Upper lobe of left lung (tissue), 6 donors: Measurements from ENCODE around the gene SLC18A2. TPM values are rescaled to one million over a fixed set of nuclear protein-coding genes. Genes with fewer than 3 reads are reported as not detected.

Source experiments
- ATAC-seq, 2 donors: fragments of 200-7000 bp; cut with Tn5 transposase; one replicate each; pipeline ENCODE4 v1.9.1; 2022; ENCODE audit warnings: mild to moderate bottlenecking in 2 of 2, moderate library complexity in 2 of 2; ENCODE audit not compliant: low FRiP score in 2 of 2
- DNase-seq, 2 donors: peaks; one replicate each; pipeline ENCODE4 v3.0.0-alpha.2; 2019 to 2020
- H3K27ac ChIP-seq, 4 donors: fragments of 200-600 bp; sonication (generic); one replicate each; pipeline ENCODE4 v1.5.1; 2016 to 2019
- H3K27me3 ChIP-seq, 4 donors: fragments of 200-600 bp; sonication (generic); one replicate each; pipeline ENCODE4 v1.5.1; 2017 to 2019
- H3K36me3 ChIP-seq, 4 donors: fragments of 200-600 bp; sonication (generic); one replicate each; pipeline ENCODE4 v1.5.1; 2016 to 2019
- H3K4me1 ChIP-seq, 4 donors: fragments of 200-600 bp; sonication (generic); one replicate each; pipeline ENCODE4 v1.5.1; 2018 to 2019
- H3K4me3 ChIP-seq, 4 donors: fragments of 200-600 bp; sonication (generic); one replicate each; pipeline ENCODE4 v1.5.1; 2017 to 2019; ENCODE audit warnings: mild to moderate bottlenecking in 2 of 4, moderate library complexity in 1 of 4
- H3K9me3 ChIP-seq, 4 donors: fragments of 200-600 bp; sonication (generic); one replicate each; pipeline ENCODE4 v1.5.1; 2018 to 2019
- EP300 ChIP-seq, 4 donors: sonication (generic); formaldehyde crosslinking; IDR thresholded peaks; one replicate each; pipeline ENCODE4 v1.5.1; 2017; ENCODE audit warnings: antibody characterized with exemption in 4 of 4, control low read depth in 2 of 4
- POLR2A ChIP-seq, 4 donors: fragments of 450-650 bp; IDR thresholded peaks; one replicate each; pipeline ENCODE4 v1.5.1; 2016 to 2017; ENCODE audit warnings: antibody characterized with exemption in 4 of 4, mild to moderate bottlenecking in 2 of 4
- POLR2AphosphoS5 ChIP-seq, 2 donors: sonication (generic); formaldehyde crosslinking; IDR thresholded peaks; one replicate each; pipeline ENCODE4 v1.5.1; 2017; ENCODE audit warnings: antibody characterized with exemption in 2 of 2
- WGBS, 2 donors: methylation state at CpG; one replicate each; pipeline ENCODE4 v1.1.5; 2017 to 2018; 5-methylcytosine and 5-hydroxymethylcytosine counted together
- total RNA-seq, 6 donors: library from RNA; depleted of rRNA in 4 of 6; stranded (reverse); fragments of >200 nt in 4 of 6; gene quantifications; one replicate each; pipeline versions ENCODE4 v1.1.0 to v1.2.1, GENCODE V29; 2016 to 2021
- TF ChIP-seq, protein P1 (sequence below), 6 experiments: fragments of 450-650 bp in 4 of 6; fragments of 200-600 bp in 2 of 6; sonication (generic) in 2 of 6; IDR thresholded peaks; one replicate each; pipeline ENCODE4 v1.5.1; 2016 to 2019; ENCODE audit warnings: antibody characterized with exemption in 6 of 6
- donor health status: DM: no; HTN: no; CAD: no; lungs with moderate emphysema.
- donor health status: DM: no; HTN: yes; CAD: no; lungs with severe emphysema.

SLC18A2 gene
- total RNA-seq, 6 donors from 2014 or later: 0.20 to 5.9 (median 2.8) TPM

DNA sequence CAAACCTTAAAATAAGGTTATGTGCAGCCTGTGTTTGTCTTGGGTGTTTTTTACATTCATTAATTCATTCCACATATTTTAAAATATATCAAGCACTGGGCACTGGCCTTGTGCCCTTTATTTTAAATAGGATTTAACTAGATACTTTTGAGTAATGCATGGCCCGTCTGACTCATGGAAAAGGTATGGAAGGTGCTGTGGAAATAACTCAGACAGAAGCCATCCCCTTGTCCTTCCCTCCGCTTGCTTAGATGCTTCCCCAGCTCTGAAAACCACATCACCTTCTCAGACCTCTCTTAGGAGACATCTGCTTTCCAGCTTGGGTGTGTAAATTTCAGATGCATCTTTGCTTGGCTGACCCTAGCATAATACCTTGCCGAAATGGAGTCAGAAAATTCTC lies 30.5 kb downstream of the SLC18A2 start:
- H3K36me3 ChIP-seq: no peaks in the 10 kb centered on the region
- TF ChIP-seq POLR2A (IDR thresholded peaks at IDR 0.05) (no peak), EP300 (IDR thresholded peaks at IDR 0.05) (no peak), POLR2AphosphoS5 (IDR thresholded peaks at IDR 0.05) (no peak)
- TF ChIP-seq, protein P1, sequence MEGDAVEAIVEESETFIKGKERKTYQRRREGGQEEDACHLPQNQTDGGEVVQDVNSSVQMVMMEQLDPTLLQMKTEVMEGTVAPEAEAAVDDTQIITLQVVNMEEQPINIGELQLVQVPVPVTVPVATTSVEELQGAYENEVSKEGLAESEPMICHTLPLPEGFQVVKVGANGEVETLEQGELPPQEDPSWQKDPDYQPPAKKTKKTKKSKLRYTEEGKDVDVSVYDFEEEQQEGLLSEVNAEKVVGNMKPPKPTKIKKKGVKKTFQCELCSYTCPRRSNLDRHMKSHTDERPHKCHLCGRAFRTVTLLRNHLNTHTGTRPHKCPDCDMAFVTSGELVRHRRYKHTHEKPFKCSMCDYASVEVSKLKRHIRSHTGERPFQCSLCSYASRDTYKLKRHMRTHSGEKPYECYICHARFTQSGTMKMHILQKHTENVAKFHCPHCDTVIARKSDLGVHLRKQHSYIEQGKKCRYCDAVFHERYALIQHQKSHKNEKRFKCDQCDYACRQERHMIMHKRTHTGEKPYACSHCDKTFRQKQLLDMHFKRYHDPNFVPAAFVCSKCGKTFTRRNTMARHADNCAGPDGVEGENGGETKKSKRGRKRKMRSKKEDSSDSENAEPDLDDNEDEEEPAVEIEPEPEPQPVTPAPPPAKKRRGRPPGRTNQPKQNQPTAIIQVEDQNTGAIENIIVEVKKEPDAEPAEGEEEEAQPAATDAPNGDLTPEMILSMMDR (IDR thresholded peaks at IDR 0.05): no peak
- no peak overlapping the region for H3K27ac ChIP-seq
- H3K4me1 ChIP-seq: no peaks in the 10 kb centered on the region
- DNase-seq (no peak), ATAC-seq (no peak)
- WGBS, 2 donors: 93 to 94% methylated on average over 3 of the region's 3 CpGs
- no peak overlapping the region for H3K4me3 ChIP-seq
- H3K27me3 ChIP-seq: no peaks in the 10 kb centered on the region
- no peaks in the 10 kb centered on the region for H3K9me3 ChIP-seq

DNA sequence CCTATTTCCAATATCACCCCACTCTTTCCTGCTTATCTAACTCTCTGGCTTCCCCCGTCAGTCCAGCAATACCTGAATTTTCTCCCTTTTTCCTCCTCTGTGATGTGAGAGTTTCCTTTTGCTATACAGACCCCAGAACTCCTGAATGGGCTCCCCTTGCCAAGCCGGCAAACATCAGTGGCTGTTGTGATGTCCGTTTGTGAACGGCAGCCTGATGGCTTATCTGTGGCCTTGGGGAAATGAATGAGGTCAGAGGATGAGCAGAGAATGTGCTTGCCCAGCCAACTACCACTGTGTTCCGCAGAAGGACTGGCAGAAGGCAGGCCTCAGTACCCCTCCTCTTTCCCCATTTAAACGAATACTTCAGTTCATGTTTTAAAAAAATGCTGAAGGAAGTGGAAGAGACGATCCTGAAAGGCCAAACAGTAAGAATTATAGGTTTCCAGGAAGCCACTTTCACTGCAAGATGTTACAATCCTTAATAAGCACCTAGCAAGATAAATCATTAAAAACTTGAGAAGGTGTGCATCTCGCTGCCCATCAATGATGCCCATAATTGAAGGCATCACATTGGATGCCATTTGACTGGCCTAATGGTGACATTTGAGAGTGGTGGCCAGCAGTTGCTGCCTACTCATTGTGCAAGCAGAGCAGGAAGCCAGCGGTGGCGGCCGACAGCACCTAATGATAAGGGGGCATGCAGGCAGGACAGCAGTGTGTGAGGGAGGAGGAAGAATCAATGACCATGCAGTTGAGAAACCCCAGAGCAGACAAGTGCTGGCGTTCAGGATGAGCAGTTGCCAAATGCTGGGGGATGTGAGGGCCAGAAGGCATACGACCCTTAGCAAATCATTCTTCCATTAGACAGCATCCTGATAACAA lies 31.5 kb downstream of the SLC18A2 start:
- H3K27me3 ChIP-seq: no peaks in the 10 kb centered on the region
- H3K36me3 ChIP-seq: no peaks in the 10 kb centered on the region
- TF ChIP-seq EP300 (IDR thresholded peaks at IDR 0.05): no peak
- TF ChIP-seq POLR2A (IDR thresholded peaks at IDR 0.05): no peak
- TF ChIP-seq, protein P1 (IDR thresholded peaks at IDR 0.05): no peak
- no peak for TF ChIP-seq POLR2AphosphoS5 (IDR thresholded peaks at IDR 0.05)
- no peak for DNase-seq
- 64 to 69% methylated on average over 13 of the region's 13 CpGs for WGBS, 2 donors
- H3K4me3 ChIP-seq: no peak overlapping the region
- no peak overlapping the region for H3K27ac ChIP-seq
- H3K9me3 ChIP-seq: no peaks in the 10 kb centered on the region
- H3K4me1 ChIP-seq: no peaks in the 10 kb centered on the region
- ATAC-seq: no peak

DNA sequence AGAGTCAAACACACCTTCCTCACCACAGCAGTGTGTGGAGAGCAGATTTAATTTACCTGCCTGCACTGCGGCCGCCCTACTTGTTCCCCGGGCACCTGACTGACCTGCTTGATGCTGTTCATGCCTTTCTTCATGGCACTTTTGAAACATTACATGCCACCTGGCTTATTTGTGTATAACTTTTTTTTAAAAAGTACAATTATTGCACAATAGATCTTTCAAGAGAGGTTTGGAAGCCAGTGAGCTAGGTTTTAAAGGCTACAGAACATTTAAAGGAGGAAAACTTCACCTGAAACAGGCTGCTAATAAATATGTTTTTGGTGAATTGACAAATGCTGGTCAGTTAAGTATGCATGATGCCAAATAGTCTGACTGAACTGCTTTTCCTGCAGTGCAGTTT lies 33.1 kb downstream of the SLC18A2 start:
- no peak for ATAC-seq
- 58 to 90% methylated on average over 3 of the region's 3 CpGs for WGBS, 2 donors
- Histone ChIP-seq H3K4me3 (no peak overlapping the region), H3K27me3 (no peaks in the 10 kb centered on the region), H3K9me3 (no peaks in the 10 kb centered on the region), H3K27ac (no peak overlapping the region), H3K4me1 (no peaks in the 10 kb centered on the region), H3K36me3 (no peaks in the 10 kb centered on the region)
- no peak for DNase-seq
- TF ChIP-seq POLR2AphosphoS5 (IDR thresholded peaks at IDR 0.05) (no peak), EP300 (IDR thresholded peaks at IDR 0.05) (no peak), POLR2A (IDR thresholded peaks at IDR 0.05) (no peak)
- TF ChIP-seq, protein P1 (IDR thresholded peaks at IDR 0.05): no peak

DNA sequence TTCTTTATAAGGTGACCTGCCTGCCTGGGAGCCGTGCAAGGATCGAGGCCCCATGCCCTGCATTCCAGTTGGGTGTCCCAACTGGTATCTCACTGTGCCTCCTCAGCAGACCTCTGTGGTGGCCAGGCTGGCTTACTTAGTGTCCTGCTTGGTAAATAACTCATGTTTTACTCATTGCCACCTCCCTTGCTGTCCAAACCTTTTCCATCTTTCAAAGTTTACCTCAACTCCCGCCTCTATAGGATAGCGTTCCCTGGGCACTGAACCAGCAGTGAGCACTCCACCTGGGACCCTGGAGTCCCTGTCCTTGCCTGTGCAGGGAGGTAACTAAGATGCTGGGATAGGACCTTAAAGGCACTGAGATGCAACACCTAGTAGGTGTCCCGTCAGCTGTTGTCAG lies 33.6 kb downstream of the SLC18A2 start:
- no peak for TF ChIP-seq POLR2AphosphoS5 (IDR thresholded peaks at IDR 0.05)
- TF ChIP-seq EP300 (IDR thresholded peaks at IDR 0.05): no peak
- TF ChIP-seq, protein P1 (IDR thresholded peaks at IDR 0.05): no peak
- no peak for TF ChIP-seq POLR2A (IDR thresholded peaks at IDR 0.05)
- ATAC-seq (no peak), DNase-seq (no peak)
- Histone ChIP-seq H3K27ac (no peak overlapping the region), H3K27me3 (no peaks in the 10 kb centered on the region), H3K4me3 (no peak overlapping the region), H3K9me3 (no peaks in the 10 kb centered on the region), H3K4me1 (no peaks in the 10 kb centered on the region), H3K36me3 (no peaks in the 10 kb centered on the region)
- 98 to 100% methylated on average over 5 of the region's 5 CpGs for WGBS, 2 donors

DNA sequence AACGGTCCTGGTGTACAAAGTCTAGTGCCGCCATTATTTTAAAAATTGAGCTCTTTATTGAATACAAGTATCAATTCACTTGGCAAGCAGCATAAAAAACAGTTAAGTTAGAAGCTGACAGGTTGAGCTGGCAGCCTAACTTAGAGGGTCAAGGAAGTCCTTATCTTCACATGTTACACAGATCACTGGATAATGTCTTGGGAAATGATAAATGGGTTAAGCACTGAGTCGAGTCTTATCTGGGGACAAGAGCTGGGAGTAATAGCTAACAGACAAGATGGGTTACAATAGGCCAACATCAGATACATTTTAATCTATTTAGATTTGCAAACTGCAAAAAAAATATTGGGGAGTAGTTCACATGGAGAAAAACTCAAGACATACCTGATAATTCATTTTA lies 34.2 kb downstream of the SLC18A2 start:
- Histone ChIP-seq H3K27me3 (no peaks in the 10 kb centered on the region), H3K27ac (no peak overlapping the region), H3K4me1 (no peaks in the 10 kb centered on the region), H3K36me3 (no peaks in the 10 kb centered on the region), H3K9me3 (no peaks in the 10 kb centered on the region), H3K4me3 (no peak overlapping the region)
- WGBS, 2 donors: 62 to 68% methylated on average over 3 of the region's 3 CpGs
- TF ChIP-seq POLR2AphosphoS5 (IDR thresholded peaks at IDR 0.05) (no peak), POLR2A (IDR thresholded peaks at IDR 0.05) (no peak), EP300 (IDR thresholded peaks at IDR 0.05) (no peak)
- TF ChIP-seq, protein P1 (IDR thresholded peaks at IDR 0.05): no peak
- ATAC-seq: no peak
- DNase-seq: no peak
